A549 (cell line): ENCODE results near the gene PCBP3. TPM values are rescaled to one million over a fixed set of nuclear protein-coding genes. Genes with fewer than 3 reads are reported as not detected.

Source experiments
- ATAC-seq, 2 experiments: fragments of 200-7000 bp in 1 of 2; fragments of >200 bp in 1 of 2; cut with Nextera tagmentation in 1 of 2; cut with Tn5 transposase in 1 of 2; 3 replicates each; pipeline versions ENCODE4 v1.8.0 to v1.9.1; 2018 to 2020; ENCODE audit warnings: mild to moderate bottlenecking in 1 of 2, moderate library complexity in 1 of 2
- CTCF ChIA-PET: fragments of 300-600 bp; sonication (Branson Sonifier 250); formaldehyde crosslinking; extraction: SDS; loops from one replicate; lab custom pipeline; 2021; ENCODE audit warnings: antibody characterized with exemption, inconsistent platforms; lab: Yijun Ruan, JAX
- POLR2A ChIA-PET: fragments of 350-600 bp; formaldehyde crosslinking; extraction: SDS; loops from one replicate; lab custom pipeline; 2021; ENCODE audit warnings: antibody characterized with exemption, inconsistent platforms; lab: Yijun Ruan, JAX
- DNase-seq, 2 experiments: peaks; one replicate each; pipeline versions ENCODE4 v3.0.0 to v3.0.0-alpha.2; 2011 to 2016; ENCODE audit warnings: low read depth in 1 of 2, low spot score in 1 of 2
- FAIRE-seq: peaks from 2 replicates; lab custom pipeline; 2011; peaks lifted over from hg19 to GRCh38; lab: Jason Lieb, UNC
- H3K27ac ChIP-seq, 2 experiments: fragments of >200 bp; sonication (Bioruptor Twin); formaldehyde crosslinking; 3 replicates each; pipeline ENCODE4 v1.5.1; 2016 to 2017
- H3K4me1 ChIP-seq: fragments of >200 bp; sonication (Bioruptor Twin); formaldehyde crosslinking; 3 replicates; pipeline ENCODE4 v1.6.1; 2016
- H3K4me2 ChIP-seq: fragments of >200 bp; sonication (Bioruptor Twin); formaldehyde crosslinking; 3 replicates; pipeline ENCODE4 v1.6.1; 2016
- H3K4me3 ChIP-seq: fragments of >200 bp; sonication (Bioruptor Twin); formaldehyde crosslinking; 3 replicates; pipeline ENCODE4 v1.5.1; 2016
- H3K9me3 ChIP-seq: fragments of >200 bp; sonication (Bioruptor Twin); formaldehyde crosslinking; 3 replicates; pipeline ENCODE4 v1.6.1; 2016
- CBX2 ChIP-seq: fragments of 200-600 bp; sonication (generic); IDR thresholded peaks from 2 replicates; pipeline ENCODE4 v1.6.1; 2016; ENCODE audit warnings: low read depth, mild to moderate bottlenecking, borderline replicate concordance
- CHD2 ChIP-seq: fragments of 150-350 bp; IDR thresholded peaks from 2 replicates; pipeline ENCODE4 v1.6.1; 2014; ENCODE audit warnings: low read length; ENCODE audit not compliant: partially characterized antibody
- ESRRA ChIP-seq: fragments of 150-350 bp; IDR thresholded peaks from 2 replicates; pipeline ENCODE4 v1.6.1; 2014; ENCODE audit warnings: mild to moderate bottlenecking, low read length, borderline replicate concordance
- GATA3 ChIP-seq: IDR thresholded peaks from 2 replicates; pipeline ENCODE4 v1.6.1; 2012; ENCODE audit warnings: borderline replicate concordance
- HDAC2 ChIP-seq: fragments of 200-600 bp; sonication (generic); IDR thresholded peaks from 2 replicates; pipeline ENCODE4 v1.6.1; 2016
- NR3C1 ChIP-seq: fragments of >200 bp; sonication (Bioruptor Twin); formaldehyde crosslinking; IDR thresholded peaks from 3 replicates; pipeline ENCODE4 v1.6.1; 2017
- PHF8 ChIP-seq: fragments of 200-600 bp; sonication (generic); IDR thresholded peaks from 2 replicates; pipeline ENCODE4 v1.6.1; 2016; ENCODE audit warnings: low read depth, mild to moderate bottlenecking, antibody characterized with exemption, moderate library complexity, borderline replicate concordance
- RCOR1 ChIP-seq: fragments of 150-350 bp; IDR thresholded peaks from 2 replicates; pipeline ENCODE4 v1.6.1; 2014; ENCODE audit warnings: antibody characterized with exemption, low read length, low read depth
- TP53 ChIP-seq: fragments of 250-450 bp; sonication (Bioruptor Pico); IDR thresholded peaks from 2 replicates; pipeline ENCODE4 v1.5.0; 2021; ENCODE audit warnings: mild to moderate bottlenecking, moderate library complexity
- ZC3H11A ChIP-seq: fragments of 450-650 bp; IDR thresholded peaks from 2 replicates; pipeline ENCODE4 v1.6.1; 2014; ENCODE audit warnings: antibody characterized with exemption, mild to moderate bottlenecking
- ZFP36 ChIP-seq: fragments of 450-650 bp; IDR thresholded peaks from 2 replicates; pipeline ENCODE4 v1.6.1; 2014; ENCODE audit warnings: borderline replicate concordance; ENCODE audit not compliant: partially characterized antibody
- ZNF302 ChIP-seq: fragments of 250-450 bp; sonication (Bioruptor Pico); IDR thresholded peaks from 2 replicates; pipeline ENCODE4 v1.9.0; 2021; ENCODE audit warnings: inconsistent platforms, mild to moderate bottlenecking, moderate library complexity
- WGBS: methylation state at CpG from one replicate; pipeline ENCODE4 v1.1.6; 2017; ENCODE audit errors: missing lambda C conversion rate; 5-methylcytosine and 5-hydroxymethylcytosine counted together
- polyA plus RNA-seq, 4 experiments: library from polyadenylated mRNA; depleted of rRNA in 3 of 4; stranded (reverse); fragments of >200 nt; fragmentation: RNase III in 1 of 4; extraction: RNeasy Plus Mini Kit Qiagen cat#74134 plus additional on column Dnase treatment in 1 of 4; gene quantifications; 2 replicates in 3 of 4; 3 replicates in 1 of 4; pipeline ENCODE4 v1.2.3, GENCODE V29; 2011 to 2017
- TF ChIP-seq, protein P1 (sequence below): fragments of >200 bp; sonication (Bioruptor Twin); formaldehyde crosslinking; IDR thresholded peaks from 3 replicates; pipeline ENCODE4 v1.6.1; 2016
- TF ChIP-seq, protein P2 (sequence below): fragments of 150-350 bp; IDR thresholded peaks from 2 replicates; pipeline ENCODE4 v1.6.1; 2014; ENCODE audit warnings: low read depth, mild to moderate bottlenecking, low read length
- TF ChIP-seq, protein P3 (sequence below): IDR thresholded peaks from 2 replicates; pipeline ENCODE4 v1.6.1; 2012
- TF ChIP-seq, protein P4 (sequence below): fragments of 250-450 bp; sonication (Bioruptor Pico); IDR thresholded peaks from 2 replicates; pipeline ENCODE4 v1.5.0; 2021; ENCODE audit warnings: mild to moderate bottlenecking, moderate library complexity, borderline replicate concordance
- TF ChIP-seq, protein P5 (sequence below): fragments of 200-600 bp; sonication (generic); IDR thresholded peaks from 2 replicates; pipeline ENCODE4 v1.6.1; 2016; ENCODE audit warnings: antibody characterized with exemption, mild to moderate bottlenecking, moderate library complexity

PCBP3 gene
- polyA plus RNA-seq, 2 of the 4 experiments (the other 2 are of a cell fraction), result 0.30 to 0.34 TPM

DNA sequence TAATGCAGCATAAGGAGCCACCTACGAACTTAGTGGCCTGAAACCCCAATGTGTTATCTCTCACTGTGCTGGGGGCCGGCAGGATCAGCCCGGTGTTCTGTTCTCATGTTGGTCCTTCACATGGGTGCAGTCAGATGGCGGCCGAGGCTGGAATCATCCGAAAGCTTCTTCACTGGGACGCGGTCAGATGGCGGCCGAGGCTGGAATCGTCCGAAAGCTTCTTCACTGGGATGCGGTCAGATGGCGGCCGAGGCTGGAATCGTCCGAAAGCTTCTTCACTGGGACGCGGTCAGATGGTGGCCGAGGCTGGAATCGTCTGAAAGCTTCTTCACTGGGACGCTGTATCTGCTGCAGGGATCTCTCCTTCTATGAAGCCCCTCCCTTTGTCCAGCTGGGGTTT is 12.6 kb upstream of the PCBP3 start (continued):
- TF ChIP-seq, protein P1, sequence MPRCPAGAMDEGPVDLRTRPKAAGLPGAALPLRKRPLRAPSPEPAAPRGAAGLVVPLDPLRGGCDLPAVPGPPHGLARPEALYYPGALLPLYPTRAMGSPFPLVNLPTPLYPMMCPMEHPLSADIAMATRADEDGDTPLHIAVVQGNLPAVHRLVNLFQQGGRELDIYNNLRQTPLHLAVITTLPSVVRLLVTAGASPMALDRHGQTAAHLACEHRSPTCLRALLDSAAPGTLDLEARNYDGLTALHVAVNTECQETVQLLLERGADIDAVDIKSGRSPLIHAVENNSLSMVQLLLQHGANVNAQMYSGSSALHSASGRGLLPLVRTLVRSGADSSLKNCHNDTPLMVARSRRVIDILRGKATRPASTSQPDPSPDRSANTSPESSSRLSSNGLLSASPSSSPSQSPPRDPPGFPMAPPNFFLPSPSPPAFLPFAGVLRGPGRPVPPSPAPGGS, result no peak
- no peak for TF ChIP-seq TP53 (CRISPR knock-in tag)

DNA sequence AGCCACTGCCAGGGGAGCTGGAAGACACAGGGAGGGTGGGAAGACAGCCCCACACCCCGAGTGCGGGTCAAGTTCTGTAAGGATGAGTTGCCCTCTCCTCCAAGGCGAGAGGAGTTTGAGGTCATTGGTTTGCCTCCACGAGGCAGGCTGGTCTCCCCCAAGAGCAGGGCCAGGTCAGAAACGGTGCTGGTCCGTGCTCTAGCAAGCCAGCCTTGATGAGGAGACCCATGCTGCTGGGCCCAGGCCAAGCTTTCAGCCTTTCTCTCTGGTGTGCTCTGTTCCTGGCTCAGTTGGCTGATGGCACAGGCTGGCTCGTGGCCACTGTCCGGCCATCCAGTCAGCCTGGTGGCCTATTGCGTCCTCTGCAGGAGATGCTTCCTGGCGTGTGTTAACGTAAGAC is 12.0 kb upstream of the PCBP3 start:
- H3K27ac ChIP-seq, result no peak overlapping the region
- ChIA-PET CTCF (no interaction called here), POLR2A (no interaction called here)
- no peak overlapping the region for H3K4me2 ChIP-seq
- ATAC-seq, result no peak
- no peak overlapping the region for H3K4me3 ChIP-seq
- no peak for DNase-seq
- 59% methylated on average over 11 of the region's 11 CpGs for WGBS
- TF ChIP-seq ZC3H11A (no peak), ESRRA (no peak), ZNF302 (no peak), NR3C1 (no peak), HDAC2 (no peak), ZFP36 (no peak), PHF8 (no peak), GATA3 (no peak), CBX2 (no peak), RCOR1 (no peak), CHD2 (no peak)
- TF ChIP-seq, protein P2, sequence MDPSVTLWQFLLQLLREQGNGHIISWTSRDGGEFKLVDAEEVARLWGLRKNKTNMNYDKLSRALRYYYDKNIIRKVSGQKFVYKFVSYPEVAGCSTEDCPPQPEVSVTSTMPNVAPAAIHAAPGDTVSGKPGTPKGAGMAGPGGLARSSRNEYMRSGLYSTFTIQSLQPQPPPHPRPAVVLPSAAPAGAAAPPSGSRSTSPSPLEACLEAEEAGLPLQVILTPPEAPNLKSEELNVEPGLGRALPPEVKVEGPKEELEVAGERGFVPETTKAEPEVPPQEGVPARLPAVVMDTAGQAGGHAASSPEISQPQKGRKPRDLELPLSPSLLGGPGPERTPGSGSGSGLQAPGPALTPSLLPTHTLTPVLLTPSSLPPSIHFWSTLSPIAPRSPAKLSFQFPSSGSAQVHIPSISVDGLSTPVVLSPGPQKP, result no peak
- TF ChIP-seq, protein P3, sequence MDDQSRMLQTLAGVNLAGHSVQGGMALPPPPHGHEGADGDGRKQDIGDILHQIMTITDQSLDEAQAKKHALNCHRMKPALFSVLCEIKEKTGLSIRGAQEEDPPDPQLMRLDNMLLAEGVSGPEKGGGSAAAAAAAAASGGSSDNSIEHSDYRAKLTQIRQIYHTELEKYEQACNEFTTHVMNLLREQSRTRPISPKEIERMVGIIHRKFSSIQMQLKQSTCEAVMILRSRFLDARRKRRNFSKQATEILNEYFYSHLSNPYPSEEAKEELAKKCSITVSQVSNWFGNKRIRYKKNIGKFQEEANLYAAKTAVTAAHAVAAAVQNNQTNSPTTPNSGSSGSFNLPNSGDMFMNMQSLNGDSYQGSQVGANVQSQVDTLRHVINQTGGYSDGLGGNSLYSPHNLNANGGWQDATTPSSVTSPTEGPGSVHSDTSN, result no peak
- TF ChIP-seq, protein P4, sequence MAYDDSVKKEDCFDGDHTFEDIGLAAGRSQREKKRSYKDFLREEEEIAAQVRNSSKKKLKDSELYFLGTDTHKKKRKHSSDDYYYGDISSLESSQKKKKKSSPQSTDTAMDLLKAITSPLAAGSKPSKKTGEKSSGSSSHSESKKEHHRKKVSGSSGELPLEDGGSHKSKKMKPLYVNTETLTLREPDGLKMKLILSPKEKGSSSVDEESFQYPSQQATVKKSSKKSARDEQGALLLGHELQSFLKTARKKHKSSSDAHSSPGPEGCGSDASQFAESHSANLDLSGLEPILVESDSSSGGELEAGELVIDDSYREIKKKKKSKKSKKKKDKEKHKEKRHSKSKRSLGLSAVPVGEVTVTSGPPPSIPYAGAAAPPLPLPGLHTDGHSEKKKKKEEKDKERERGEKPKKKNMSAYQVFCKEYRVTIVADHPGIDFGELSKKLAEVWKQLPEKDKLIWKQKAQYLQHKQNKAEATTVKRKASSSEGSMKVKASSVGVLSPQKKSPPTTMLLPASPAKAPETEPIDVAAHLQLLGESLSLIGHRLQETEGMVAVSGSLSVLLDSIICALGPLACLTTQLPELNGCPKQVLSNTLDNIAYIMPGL (CRISPR knock-in tag), result no peak
- TF ChIP-seq, protein P5, sequence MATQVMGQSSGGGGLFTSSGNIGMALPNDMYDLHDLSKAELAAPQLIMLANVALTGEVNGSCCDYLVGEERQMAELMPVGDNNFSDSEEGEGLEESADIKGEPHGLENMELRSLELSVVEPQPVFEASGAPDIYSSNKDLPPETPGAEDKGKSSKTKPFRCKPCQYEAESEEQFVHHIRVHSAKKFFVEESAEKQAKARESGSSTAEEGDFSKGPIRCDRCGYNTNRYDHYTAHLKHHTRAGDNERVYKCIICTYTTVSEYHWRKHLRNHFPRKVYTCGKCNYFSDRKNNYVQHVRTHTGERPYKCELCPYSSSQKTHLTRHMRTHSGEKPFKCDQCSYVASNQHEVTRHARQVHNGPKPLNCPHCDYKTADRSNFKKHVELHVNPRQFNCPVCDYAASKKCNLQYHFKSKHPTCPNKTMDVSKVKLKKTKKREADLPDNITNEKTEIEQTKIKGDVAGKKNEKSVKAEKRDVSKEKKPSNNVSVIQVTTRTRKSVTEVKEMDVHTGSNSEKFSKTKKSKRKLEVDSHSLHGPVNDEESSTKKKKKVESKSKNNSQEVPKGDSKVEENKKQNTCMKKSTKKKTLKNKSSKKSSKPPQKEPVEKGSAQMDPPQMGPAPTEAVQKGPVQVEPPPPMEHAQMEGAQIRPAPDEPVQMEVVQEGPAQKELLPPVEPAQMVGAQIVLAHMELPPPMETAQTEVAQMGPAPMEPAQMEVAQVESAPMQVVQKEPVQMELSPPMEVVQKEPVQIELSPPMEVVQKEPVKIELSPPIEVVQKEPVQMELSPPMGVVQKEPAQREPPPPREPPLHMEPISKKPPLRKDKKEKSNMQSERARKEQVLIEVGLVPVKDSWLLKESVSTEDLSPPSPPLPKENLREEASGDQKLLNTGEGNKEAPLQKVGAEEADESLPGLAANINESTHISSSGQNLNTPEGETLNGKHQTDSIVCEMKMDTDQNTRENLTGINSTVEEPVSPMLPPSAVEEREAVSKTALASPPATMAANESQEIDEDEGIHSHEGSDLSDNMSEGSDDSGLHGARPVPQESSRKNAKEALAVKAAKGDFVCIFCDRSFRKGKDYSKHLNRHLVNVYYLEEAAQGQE, result no peak
- H3K4me1 ChIP-seq, result no peaks in the 10 kb centered on the region
- no peaks in the 10 kb centered on the region for H3K9me3 ChIP-seq
- FAIRE-seq, result no peak
